OCI-M2 (cell line): ENCODE data around the gene RAB5A.
A peak's percentile ranks its signal among the peaks of the same experiment; 100 is the strongest.
"Not testable (repeated sequence)": the region's sequence is repeated elsewhere in the genome, so short reads cannot be mapped to it uniquely, and the experiment has no call there.

Experiments used
- DNase-seq: peaks from one replicate; lab custom pipeline; 2025; ENCODE audit not compliant: unreplicated experiment; lab: John Stamatoyannopoulos, UW

RAB5A gene

DNA sequence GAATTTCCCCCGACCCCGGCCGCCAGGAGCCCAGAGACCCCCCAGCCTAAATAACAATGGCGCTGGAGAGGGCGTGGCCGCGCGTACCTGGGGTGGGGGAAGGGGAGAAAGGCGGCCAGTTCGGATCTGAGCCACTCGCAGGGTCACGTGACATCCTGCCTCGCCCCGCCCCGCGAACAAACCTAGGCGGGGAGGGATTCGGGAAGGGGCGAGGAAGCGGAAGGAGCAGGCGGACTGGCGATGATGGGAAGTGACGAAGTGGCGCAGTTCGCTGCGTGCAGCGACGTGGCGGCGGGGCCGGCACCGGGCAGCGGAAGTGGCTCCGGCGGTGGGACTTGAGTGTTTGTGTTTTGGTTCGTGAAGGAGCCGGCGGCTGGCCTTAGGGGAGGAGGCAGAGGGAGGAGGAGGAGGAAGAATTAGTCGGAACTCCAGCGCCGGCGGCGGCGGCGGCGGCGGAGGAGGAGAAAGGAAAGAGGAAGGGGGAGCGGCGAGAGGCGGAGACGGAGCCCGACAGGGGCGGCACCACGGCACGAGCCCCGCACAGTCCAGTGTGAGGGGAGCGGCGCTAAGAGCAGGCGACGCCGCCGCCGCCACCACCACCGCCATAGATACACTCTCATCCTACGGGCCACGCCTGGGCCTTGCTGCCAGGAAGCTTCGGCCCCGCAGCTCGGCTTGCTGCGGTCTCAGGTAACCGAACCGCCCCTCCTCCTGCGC, at the start of gene RAB5A:
Gene RAB5A, plus strand, starts transcription at position 266 of the 717 bp plus-strand sequence. CDS start 3,802 bp downstream, outside the sequence.
- peak; percentile 36 for DNase-seq

- no peak for DNase-seq
Measured at GRCh38 chr3:19898721-19899120, 48.2 kb upstream of the RAB5A start.

- no peak for DNase-seq
Measured at GRCh38 chr3:19899264-19899663, 47.6 kb upstream of the RAB5A start.

DNA sequence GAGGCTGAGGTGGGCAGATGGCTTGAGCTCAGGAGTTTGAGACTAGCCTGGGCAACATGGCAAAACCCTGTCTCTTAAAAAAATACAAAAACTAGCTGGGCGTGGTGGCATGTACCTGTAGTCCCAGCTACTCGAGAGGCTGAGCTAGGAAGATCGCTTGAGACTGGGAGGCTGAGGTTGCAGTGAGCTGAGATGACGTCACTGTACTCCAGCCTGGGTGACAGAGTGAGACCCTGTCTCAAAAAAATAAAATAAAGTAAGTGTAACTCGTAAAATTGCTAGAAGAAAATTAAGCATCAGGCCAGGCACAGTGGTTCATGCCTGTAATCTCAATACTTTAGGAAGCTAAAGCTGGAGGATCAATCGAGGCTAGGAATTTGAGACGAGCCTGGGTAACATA, 47.1 kb upstream of the RAB5A start:
- DNase-seq: not testable (repeated sequence)

DNA sequence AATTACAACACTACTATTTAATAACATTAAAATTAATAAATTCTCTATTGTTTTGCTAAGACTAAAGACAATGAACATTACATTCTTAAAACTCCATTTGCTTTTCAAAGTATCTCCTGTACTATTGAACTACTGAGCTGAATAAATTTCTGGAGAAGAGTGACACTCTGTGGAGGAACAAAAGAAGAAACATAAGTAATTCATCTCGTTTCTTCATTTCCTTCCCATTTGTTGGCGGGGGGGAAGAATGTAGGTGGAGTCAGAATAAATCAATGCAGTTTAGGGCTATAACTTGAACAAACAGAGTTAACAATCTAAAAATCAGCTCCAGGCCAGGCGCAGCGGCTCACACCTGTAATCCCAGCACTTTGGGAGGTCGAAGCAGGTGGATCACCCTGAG, 45.6 kb upstream of the RAB5A start:
- DNase-seq: no peak

DNA sequence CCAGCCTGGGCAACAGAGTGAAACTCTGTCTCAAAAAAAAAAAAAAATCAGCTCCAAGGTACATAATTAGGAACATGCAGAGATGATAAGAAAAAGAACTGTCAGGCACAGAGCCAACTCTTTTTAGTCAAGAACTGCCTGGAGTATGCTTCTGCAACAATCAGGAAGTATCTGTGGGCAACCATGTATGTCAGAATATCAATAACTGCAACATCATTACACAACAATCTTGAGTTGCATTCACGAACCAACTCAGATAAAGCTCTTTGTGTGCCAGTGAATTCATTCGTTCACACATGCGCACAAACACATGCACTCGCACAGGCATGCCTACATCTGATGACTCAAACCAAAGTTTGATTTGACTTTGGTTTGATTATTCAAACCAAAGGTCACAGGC, 45.0 kb upstream of the RAB5A start:
- DNase-seq: no peak

GRCh38 chr3:19903649-19904048, 43.2 kb upstream of the RAB5A start:
- DNase-seq: no peak

GRCh38 chr3:19907523-19907922, 39.4 kb upstream of the RAB5A start:
- DNase-seq: no peak

DNA sequence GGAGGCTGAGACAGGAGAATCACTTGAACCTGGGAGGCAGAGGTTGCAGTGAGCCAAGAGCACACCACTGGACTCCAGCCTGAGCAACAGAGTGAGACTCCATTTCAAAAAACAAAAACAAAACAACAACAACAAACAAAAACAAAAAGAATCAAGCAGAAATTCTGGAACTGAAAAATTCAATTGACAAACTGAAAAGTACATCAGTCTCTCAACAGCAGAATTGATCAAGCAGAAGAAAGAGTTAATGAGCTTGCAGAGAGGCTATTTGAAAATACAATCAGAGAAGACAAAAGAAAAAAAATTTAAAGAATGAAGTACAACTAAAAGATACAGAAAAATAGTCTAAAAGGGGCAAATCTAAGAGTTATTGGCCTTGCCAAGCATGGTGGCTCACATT, 35.4 kb upstream of the RAB5A start:
- DNase-seq: no peak

GRCh38 chr3:19917167-19917566, 29.7 kb upstream of the RAB5A start:
- DNase-seq: no peak

GRCh38 chr3:19920401-19921080, 26.4 kb upstream of the RAB5A start:
- no peak for DNase-seq

DNA sequence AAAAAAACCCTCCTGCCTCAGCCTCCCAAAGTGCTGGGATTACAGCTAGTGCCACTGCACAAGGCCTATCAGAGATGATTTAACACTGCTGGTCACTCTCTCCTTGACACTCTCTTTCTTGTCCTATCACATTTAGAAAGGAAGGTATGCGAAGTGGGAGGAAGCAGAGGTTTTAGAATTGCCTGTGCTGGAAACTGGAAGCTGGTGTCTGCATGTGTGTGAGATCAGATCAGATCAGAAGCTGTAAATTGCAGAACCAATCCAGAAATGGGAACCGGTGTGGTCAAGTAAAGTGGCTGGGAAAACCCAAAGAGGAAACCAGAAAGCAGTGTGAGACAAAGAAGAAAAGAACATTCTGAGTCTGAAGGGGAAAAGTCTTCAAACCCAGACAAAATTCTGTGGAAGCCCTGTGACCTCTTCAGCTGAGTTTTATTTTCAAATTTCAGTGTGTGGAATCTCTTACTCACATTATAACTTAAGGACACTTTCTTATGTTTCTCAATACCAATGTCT, 15.7 kb upstream of the RAB5A start:
- no peak for DNase-seq

- no peak for DNase-seq
Measured at GRCh38 chr3:19931767-19932188, 15.1 kb upstream of the RAB5A start.

DNA sequence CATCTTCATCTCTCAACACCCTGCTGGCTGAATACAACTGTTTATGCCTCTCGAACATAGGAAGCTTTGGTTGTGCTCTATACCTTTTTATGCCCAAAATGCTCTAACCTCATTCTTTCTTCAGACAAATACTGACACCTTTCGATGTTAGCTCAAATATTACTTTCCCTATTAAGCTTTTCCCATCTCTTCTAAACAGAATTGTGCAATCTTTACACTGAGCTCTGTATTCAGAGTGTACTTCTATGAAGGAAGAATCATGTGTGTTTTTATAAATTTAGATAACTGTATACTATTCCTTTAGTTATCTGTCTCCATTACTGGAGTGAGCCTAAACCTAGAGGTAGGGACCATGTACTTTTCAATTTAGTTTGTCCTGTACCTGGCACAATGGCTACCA, 14.5 kb upstream of the RAB5A start:
- DNase-seq: no peak

- no peak for DNase-seq
Measured at GRCh38 chr3:19934098-19934566, 12.8 kb upstream of the RAB5A start, which contains the start of gene EFHB. Gene EFHB (minus strand): TSS chr3:19934217. CDS start chr3:19934018, 199 bp downstream.

- DNase-seq: no peak
Measured at GRCh38 chr3:19937459-19938294, 9.2 kb upstream of the RAB5A start.

DNA sequence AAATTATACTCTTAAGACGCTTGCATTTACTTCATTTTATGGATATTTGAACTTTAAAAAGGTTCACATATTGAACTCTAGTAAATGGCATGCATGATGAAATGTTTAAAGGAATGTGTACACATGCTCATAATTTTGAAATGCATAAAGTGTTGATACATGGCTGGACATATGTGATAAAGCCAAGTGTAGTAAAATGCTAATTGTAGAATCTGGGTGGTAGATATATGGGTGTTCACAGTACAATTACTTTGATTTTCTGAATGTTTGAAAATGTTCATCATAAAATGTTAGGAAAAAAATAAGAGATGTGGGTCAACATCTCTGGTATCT, 8.6 kb upstream of the RAB5A start:
- DNase-seq: no peak

DNA sequence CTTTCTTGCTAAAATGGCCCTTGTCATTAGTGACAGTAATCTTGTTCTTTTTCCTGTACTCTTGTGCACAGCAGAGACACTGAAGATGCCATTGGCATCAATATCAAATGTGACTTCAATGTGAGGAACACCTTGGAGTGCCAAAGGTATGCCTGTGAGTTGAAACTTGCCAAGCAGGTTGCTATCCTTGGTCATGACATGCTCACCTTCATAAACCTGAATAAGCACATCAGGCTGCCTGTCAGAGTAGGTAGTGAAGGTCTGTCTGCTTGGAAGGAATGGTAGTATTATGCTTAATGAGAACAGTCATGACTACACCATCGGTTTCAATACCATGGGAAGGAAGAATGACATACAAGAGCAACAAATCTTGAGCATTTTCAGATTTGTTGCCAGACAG, 6.3 kb upstream of the RAB5A start:
- no peak for DNase-seq

DNA sequence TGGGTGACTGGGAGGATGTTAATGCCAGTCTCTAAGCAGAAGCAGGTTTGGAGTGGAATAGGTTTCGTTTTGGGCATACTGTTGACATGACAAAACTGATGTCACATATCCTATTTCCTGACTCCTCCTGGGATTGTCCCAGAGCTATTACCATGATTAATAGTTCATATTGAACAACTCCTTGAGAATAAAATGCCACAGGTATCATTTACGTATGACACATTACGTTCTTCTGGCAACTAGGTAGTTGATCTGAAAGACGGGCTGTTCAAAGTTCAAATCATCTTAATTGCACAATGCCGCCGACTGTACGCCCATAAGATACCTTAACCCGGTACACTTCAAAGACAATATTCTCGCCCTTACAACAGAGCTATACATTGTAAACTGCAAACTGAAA, 1.4 kb upstream of the RAB5A start:
- no peak for DNase-seq

DNA sequence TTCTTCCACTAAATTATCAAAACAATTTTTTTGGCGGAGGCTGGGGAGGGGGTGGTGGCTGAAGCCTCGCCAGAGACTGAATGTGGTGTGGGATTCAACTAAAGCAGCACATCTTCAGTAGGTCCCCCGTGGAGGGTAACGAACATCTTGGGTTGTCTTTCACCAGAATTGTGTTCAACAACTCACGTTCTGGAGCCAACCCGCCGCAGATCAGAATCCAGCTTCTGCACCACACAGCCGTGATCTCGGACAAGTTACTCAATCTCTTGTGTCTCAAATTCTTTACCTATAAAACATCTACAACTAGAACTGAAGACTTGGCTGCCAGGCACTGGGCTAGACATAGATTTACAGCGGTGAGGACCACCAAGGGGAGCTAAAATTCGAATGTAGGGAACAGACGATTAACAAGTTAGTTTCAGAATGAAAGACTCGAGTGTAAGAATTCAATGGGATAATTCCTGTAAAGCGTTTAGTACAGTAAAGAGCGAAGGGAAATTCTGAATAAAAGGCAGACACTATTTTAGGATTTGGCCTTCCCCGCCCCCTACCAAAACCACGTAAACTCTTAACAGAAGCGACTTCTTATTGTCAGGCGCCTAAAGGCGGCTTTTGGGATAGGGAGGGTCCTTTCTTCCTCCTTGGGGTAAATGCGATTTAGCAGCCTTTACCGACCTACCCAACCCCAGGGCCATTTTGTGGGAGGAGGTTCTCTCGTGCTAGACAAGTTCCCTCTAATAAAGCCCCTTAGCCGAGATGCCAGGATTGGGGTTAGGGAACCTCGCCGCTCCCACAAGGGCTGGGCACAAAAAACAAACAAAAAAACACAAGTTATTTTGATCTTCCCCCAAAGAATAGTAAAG, 697 bp upstream of the RAB5A start:
- DNase-seq: no peak
